Measurements from ENCODE around the gene GYS2.

GRCh38 chr12:21631367-21631766 lies 26.7 kb upstream of the GYS2 start:
- TF ChIP-seq CTCF (IDR thresholded peaks at IDR 0.05), result no peak
- no peak for TF ChIP-seq REST (IDR thresholded peaks at IDR 0.05; ENCODE audit: insufficient read depth in 1 of 2, low read depth in 2 of 2, low read length in 1 of 2)
- TF ChIP-seq TCF7L2 (IDR thresholded peaks at IDR 0.05; ENCODE audit: low read depth, low read length), result no peak
